ENCODE measurements around the gene SRGAP3.

DNA sequence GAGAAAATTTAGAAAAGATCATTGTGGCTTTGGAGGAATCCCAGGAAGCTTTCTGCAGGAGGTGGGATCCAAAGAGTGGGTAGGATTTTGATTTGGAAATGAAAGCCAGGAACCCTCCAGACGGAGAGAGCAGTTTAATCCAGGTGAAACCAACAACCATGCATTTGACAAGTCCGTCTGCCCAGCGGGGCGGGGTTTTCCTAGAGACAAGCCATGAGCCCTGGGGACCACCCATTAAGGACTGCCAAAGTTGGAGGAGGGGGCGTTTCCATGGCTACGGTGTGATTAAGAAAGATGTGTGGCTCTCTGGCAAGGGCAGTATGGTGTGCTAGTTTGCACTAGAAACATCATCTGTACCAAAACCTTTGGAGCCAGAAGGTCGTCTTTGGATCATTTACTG, 53.4 kb downstream of the SRGAP3 start:
- TF ChIP-seq CTCF (conservative IDR thresholded peaks at IDR 0.05 in 1 of 2, IDR thresholded peaks at IDR 0.05 in 1 of 2; ENCODE audit: low read depth in 1 of 2, low read length in 2 of 2) (no peak), EZH2 (IDR thresholded peaks at IDR 0.05; ENCODE audit: low read length, missing control alignments) (no peak)
